Keratinocyte (primary cell): Measurements from ENCODE around the gene TIFAB.

Experiments
- CTCF ChIP-seq, 3 experiments: IDR thresholded peaks in 1 of 3; conservative IDR thresholded peaks in 1 of 3; optimal IDR thresholded peaks in 1 of 3; 2 replicates in 2 of 3; 3 replicates in 1 of 3; pipeline versions ENCODE3 to v1.5.1; 2011; ENCODE audit warnings: low read length in 3 of 3, mild to moderate bottlenecking in 3 of 3, moderate library complexity in 2 of 3, control low read depth in 1 of 3, inconsistent platforms in 1 of 3; ENCODE audit not compliant: insufficient read depth in 2 of 3; ENCODE audit errors: extremely low read depth in 1 of 3
- EZH2 ChIP-seq: IDR thresholded peaks from one replicate; pipeline ENCODE4 v1.6.1; 2012; ENCODE audit warnings: inconsistent platforms, mild to moderate bottlenecking, low read length, moderate library complexity

GRCh38 chr5:135487037-135487395 is 34.9 kb upstream of the TIFAB start:
- TF ChIP-seq EZH2 (no peak), CTCF (optimal IDR thresholded peaks at IDR 0.05 in 1 of 3, IDR thresholded peaks at IDR 0.05 in 1 of 3, conservative IDR thresholded peaks at IDR 0.05 in 1 of 3; ENCODE audit: extremely low read depth in 1 of 3, insufficient read depth in 2 of 3, low read length in 3 of 3) (no peak)
